Tibial nerve (tissue), 3 donors: ENCODE results near the gene EMILIN2.

Source experiments
- POLR2A ChIP-seq, 2 donors: fragments of 450-650 bp; IDR thresholded peaks; one replicate each; pipeline ENCODE4 v1.6.1; 2017; ENCODE audit warnings: antibody characterized with exemption in 2 of 2, mild to moderate bottlenecking in 2 of 2, moderate library complexity in 2 of 2
- TF ChIP-seq, protein P1 (sequence below), 5 experiments: fragments of 200-600 bp in 3 of 5; fragments of 450-650 bp in 2 of 5; sonication (generic) in 3 of 5; IDR thresholded peaks; one replicate each; pipeline ENCODE4 v1.5.1; 2016 to 2019; ENCODE audit warnings: antibody characterized with exemption in 5 of 5, mild to moderate bottlenecking in 3 of 5, moderate library complexity in 2 of 5

DNA sequence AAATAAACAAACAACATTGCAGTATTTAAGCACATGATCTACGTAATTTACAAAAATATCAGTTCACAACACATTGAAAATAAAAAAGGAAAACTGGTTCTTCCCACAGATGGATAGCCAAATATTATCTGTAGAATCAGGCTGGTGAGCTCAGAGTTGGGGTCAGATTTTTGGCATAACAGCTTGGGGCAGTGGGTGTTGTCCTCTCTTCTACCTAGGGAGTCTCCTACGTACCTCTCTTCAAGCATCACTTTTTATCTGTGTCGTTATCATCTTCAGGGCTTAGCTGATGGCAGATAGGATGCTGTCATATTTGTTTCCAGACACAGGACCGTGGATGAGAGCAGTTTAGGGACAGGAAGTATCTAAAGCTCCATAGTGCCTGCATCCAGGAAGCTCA lies 46.2 kb downstream of the EMILIN2 start:
- TF ChIP-seq, protein P1, sequence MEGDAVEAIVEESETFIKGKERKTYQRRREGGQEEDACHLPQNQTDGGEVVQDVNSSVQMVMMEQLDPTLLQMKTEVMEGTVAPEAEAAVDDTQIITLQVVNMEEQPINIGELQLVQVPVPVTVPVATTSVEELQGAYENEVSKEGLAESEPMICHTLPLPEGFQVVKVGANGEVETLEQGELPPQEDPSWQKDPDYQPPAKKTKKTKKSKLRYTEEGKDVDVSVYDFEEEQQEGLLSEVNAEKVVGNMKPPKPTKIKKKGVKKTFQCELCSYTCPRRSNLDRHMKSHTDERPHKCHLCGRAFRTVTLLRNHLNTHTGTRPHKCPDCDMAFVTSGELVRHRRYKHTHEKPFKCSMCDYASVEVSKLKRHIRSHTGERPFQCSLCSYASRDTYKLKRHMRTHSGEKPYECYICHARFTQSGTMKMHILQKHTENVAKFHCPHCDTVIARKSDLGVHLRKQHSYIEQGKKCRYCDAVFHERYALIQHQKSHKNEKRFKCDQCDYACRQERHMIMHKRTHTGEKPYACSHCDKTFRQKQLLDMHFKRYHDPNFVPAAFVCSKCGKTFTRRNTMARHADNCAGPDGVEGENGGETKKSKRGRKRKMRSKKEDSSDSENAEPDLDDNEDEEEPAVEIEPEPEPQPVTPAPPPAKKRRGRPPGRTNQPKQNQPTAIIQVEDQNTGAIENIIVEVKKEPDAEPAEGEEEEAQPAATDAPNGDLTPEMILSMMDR (IDR thresholded peaks at IDR 0.05), result no peak
- no peak for TF ChIP-seq POLR2A (IDR thresholded peaks at IDR 0.05)
